Ovary (tissue), 9 donors: ENCODE measurements around the gene CETN2. TPM values are rescaled to one million over a fixed set of nuclear protein-coding genes. Genes with fewer than 3 reads are reported as not detected.

Source experiments
- DNase-seq, 5 donors: peaks; one replicate each; pipeline ENCODE4 v3.0.0-alpha.2; 2019 to 2020
- H3K27ac ChIP-seq, 2 donors: fragments of 200-600 bp; one replicate each; pipeline versions ENCODE4 v1.5.1 to v1.8.0; 2019 to 2022
- H3K27me3 ChIP-seq: fragments of 200-600 bp; one replicate; pipeline ENCODE4 v1.8.0; 2022
- H3K36me3 ChIP-seq: fragments of 200-600 bp; sonication (generic); one replicate; pipeline ENCODE4 v1.5.1; 2019
- H3K4me1 ChIP-seq: one replicate; pipeline ENCODE4 v1.8.1; 2013; ENCODE audit warnings: mild to moderate bottlenecking, moderate library complexity; ENCODE audit not compliant: insufficient read depth
- H3K4me3 ChIP-seq: fragments of 200-600 bp; sonication (generic); one replicate; pipeline ENCODE4 v1.5.1; 2017
- H3K9me3 ChIP-seq, 2 donors: fragments of 200-600 bp in 1 of 2; sonication (generic) in 1 of 2; one replicate each; pipeline versions ENCODE4 v1.5.1 to v1.8.1; 2013 to 2019; ENCODE audit warnings: mild to moderate bottlenecking in 1 of 2, moderate library complexity in 1 of 2
- CTCF ChIP-seq, 3 donors: fragments of 450-650 bp in 2 of 3; fragments of 200-600 bp in 1 of 3; IDR thresholded peaks; one replicate each; pipeline versions ENCODE4 v1.5.1 to v1.8.0; 2016 to 2022; ENCODE audit warnings: antibody characterized with exemption in 3 of 3, mild to moderate bottlenecking in 1 of 3
- EP300 ChIP-seq: sonication (generic); formaldehyde crosslinking; IDR thresholded peaks from one replicate; pipeline ENCODE4 v1.6.1; 2017; ENCODE audit warnings: antibody characterized with exemption
- POLR2A ChIP-seq: fragments of 450-650 bp; IDR thresholded peaks from one replicate; pipeline ENCODE4 v1.6.1; 2017; ENCODE audit warnings: antibody characterized with exemption, mild to moderate bottlenecking, moderate library complexity
- WGBS, 3 donors: extraction: QIAGEN DNeasy Blood & Tissue Kit in 1 of 3; methylation state at CpG; one replicate each; pipeline versions ENCODE4 v1.1.5 to v1.1.7; 2013 to 2017; 5-methylcytosine and 5-hydroxymethylcytosine counted together
- intact Hi-C, 4 donors: fragments of 100-400 bp; cut with DNase I; formaldehyde crosslinking; loops; one replicate each; pipeline versions ENCODE4 v1.11.0 to v1.15.1; 2022 to 2023
- polyA plus RNA-seq, 2 donors: library from polyadenylated mRNA; stranded (reverse); fragments of 200-250 nt in 1 of 2; fragments of 350-450 nt in 1 of 2; fragmentation: Illumina TruSeq in 1 of 2; extraction: RNeasy Lipid Tissue Mini Kit (QIAGEN cat#74804) in 1 of 2; gene quantifications; one replicate each; pipeline ENCODE4 v1.2.3, GENCODE V29; 2013 to 2014
- total RNA-seq, 7 donors: library from RNA; depleted of rRNA in 2 of 7; stranded (reverse); fragments of >200 nt in 2 of 7; fragmentation: NEBNext Ultra II Directional in 3 of 7; extraction: Animal tissue kit (Norgen Biotek cat#: 25700) in 3 of 7; gene quantifications; one replicate each; pipeline versions ENCODE4 v1.1.0 to v1.2.4, GENCODE V29; 2016 to 2023
- donor health status: DM: no; HTN: no; CAD: no; lungs with moderate emphysema.
- donor health status: DM: no; HTN: no; CAD: no.
- donor health status: Bipolar disorder and iron deficiency.
- donor health status: DM: yes; HTN: yes; CAD: no.
- donor health status: DM: no; HTN: no; CAD: no.
- donor health status: DM: yes; HTN: yes; CAD: no.

CETN2 gene
- total and polyA plus RNA-seq, 9 donors: 18.5 to 119 (median 48.1) TPM

DNA sequence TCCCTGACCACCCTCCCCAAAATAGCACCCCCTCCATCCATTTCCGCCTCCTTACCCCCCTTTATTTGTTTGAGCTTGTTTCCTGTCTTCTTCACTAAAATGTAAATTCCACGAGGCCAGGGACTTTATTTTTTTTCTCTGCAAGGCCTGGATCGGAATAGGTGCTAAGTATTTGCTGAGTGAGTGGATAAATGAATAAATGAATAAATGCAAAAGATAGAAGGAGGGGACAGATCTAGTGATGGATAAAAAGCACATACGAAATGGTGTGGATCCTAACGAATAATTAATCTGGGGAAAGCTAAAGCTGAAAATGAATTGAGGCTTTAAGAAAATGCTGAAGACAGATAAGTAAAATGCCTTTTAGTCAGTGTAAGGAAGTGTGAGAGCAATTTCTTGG, 12.2 kb downstream of the CETN2 start:
- no peak for DNase-seq
- H3K4me3 ChIP-seq: no peak overlapping the region
- H3K4me1 ChIP-seq: no peaks in the 10 kb centered on the region
- H3K36me3 ChIP-seq: no peaks in the 10 kb centered on the region
- WGBS, 3 donors: 64 to 69% (median 66%) methylated on average over 5 of the region's 5 CpGs
- TF ChIP-seq EP300 (no peak), POLR2A (no peak), CTCF (IDR thresholded peaks at IDR 0.05) (no peak)
- no peaks in the 10 kb centered on the region for H3K27me3 ChIP-seq
- H3K9me3 ChIP-seq: no peaks in the 10 kb centered on the region
- intact Hi-C loops: no loop called here
- H3K27ac ChIP-seq: no peak overlapping the region

DNA sequence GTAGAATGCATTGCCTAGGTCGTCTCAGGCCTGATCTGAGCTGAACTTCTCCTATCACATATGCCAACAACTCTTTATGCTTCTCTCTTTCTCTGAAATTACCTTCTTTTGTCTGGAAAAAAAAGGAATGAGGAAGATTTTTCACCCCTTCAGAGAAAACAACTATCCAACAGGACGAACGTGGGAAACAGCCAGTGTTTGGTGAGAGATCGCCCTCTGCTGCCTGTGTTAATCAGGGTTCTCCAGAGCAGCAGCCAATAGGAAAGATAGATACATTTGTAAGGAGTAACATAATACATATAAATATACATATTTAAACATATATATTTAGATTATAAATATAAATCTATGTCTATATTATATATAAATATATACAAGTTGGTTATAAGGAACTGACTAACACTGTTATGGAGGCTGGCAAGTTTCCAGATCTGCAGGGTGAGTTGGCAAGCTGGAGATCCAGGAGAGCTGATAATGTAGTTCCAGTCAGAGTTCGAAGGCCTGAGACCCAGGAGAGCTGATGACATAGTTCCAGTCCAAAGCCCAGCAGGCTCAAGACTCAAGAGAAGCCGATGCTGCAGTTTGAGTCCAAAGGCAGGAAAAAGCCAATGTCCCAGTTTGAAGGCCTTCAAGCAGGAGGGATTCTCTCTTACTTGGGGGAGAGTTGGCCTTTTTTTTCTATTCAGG, 13.3 kb downstream of the CETN2 start:
- Histone ChIP-seq H3K27me3 (no peaks in the 10 kb centered on the region), H3K4me3 (no peak overlapping the region), H3K36me3 (no peaks in the 10 kb centered on the region), H3K9me3 (no peaks in the 10 kb centered on the region), H3K4me1 (no peaks in the 10 kb centered on the region), H3K27ac (no peak overlapping the region)
- no peak for DNase-seq
- intact Hi-C loops: no loop called here
- 29 to 33% (median 32%) methylated on average over 6 of the region's 6 CpGs for WGBS, 3 donors
- no peak for TF ChIP-seq EP300
- TF ChIP-seq POLR2A: no peak
- TF ChIP-seq CTCF (IDR thresholded peaks at IDR 0.05): no peak

GRCh38 chrX:152814048-152814447, 16.5 kb downstream of the CETN2 start:
- no peak overlapping the region for H3K27ac ChIP-seq
- no peak for DNase-seq
- no peaks in the 10 kb centered on the region for H3K36me3 ChIP-seq
- 46 to 60% (median 58%) methylated on average over 5 of the region's 5 CpGs for whole genome bisulfite sequencing, 3 donors
- H3K4me3 ChIP-seq: no peak overlapping the region
- no peaks in the 10 kb centered on the region for H3K27me3 ChIP-seq
- TF ChIP-seq CTCF (IDR thresholded peaks at IDR 0.05): no peak
- no peak for TF ChIP-seq EP300
- no peak for TF ChIP-seq POLR2A
- intact Hi-C loops: no loop called here
- H3K9me3 ChIP-seq: no peaks in the 10 kb centered on the region
- no peaks in the 10 kb centered on the region for H3K4me1 ChIP-seq

- Histone ChIP-seq H3K27ac (no peak overlapping the region), H3K4me1 (no peaks in the 10 kb centered on the region), H3K36me3 (no peaks in the 10 kb centered on the region), H3K4me3 (no peak overlapping the region), H3K27me3 (no peaks in the 10 kb centered on the region), H3K9me3 (no peaks in the 10 kb centered on the region)
- no peak for DNase-seq
- intact Hi-C loops: no loop called here
- TF ChIP-seq CTCF (IDR thresholded peaks at IDR 0.05) (no peak), POLR2A (no peak), EP300 (no peak)
- 51 to 54% (median 53%) methylated on average over 5 of the region's 5 CpGs for WGBS, 3 donors
These were observed 17.4 kb downstream of the CETN2 start for GRCh38 chrX:152813206-152813605.
